Measurements from ENCODE around the gene TAF5.
"Not testable (repeated sequence)": the region's sequence is repeated elsewhere in the genome, so short reads cannot be mapped to it uniquely, and the experiment has no call there.

TAF5 gene

GRCh38 chr10:103367782-103368518 is at the start of gene TAF5:
TSS of gene TAF5 (plus strand) at chr10:103367976. CDS start at chr10:103367990, 14 bp downstream.
- Histone ChIP-seq H3K4me3 (ENCODE audit: low read length) (peak within 1 kb of the TSS; percentile 51), H3K36me3 (ENCODE audit: control insufficient read depth, insufficient read depth, low read length) (no peaks in the 10 kb centered on the region), H3K27me3 (ENCODE audit: control insufficient read depth, insufficient read depth, low read length) (no peaks in the 10 kb centered on the region), H3K9me3 (ENCODE audit: control insufficient read depth, low read length) (no peaks in the 10 kb centered on the region), H3K4me1 (ENCODE audit: control insufficient read depth, insufficient read depth, low read length) (no peaks in the 10 kb centered on the region), H3K9ac (ENCODE audit: low read length) (peak within 1 kb of the TSS; percentile 69)

DNA sequence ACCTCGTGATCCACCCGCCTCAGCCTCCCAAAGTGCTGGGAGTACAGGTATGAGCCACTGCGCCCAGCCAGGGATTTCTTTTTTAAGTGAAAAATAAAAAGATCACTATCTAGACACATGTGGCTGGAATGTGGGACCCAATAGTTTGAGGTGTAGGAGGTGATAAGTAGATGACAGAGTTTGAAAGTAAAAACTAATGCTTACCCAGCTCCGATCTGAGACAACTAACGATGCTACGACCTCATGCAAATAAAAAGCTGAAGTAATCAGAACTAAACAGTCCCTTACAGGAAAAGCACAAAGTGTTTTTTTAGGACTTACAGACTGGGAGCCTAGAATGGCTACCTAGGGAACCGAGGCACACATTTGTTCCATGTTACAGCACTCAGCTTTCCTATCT is 39.9 kb upstream of the TAF5 start:
- Histone ChIP-seq H3K4me3 (ENCODE audit: low read length) (no peak overlapping the region), H3K36me3 (ENCODE audit: control insufficient read depth, insufficient read depth, low read length) (no peaks in the 10 kb centered on the region), H3K27me3 (ENCODE audit: control insufficient read depth, insufficient read depth, low read length) (no peaks in the 10 kb centered on the region), H3K4me1 (ENCODE audit: control insufficient read depth, insufficient read depth, low read length) (no peaks in the 10 kb centered on the region), H3K9ac (ENCODE audit: low read length) (no peak overlapping the region), H3K9me3 (ENCODE audit: control insufficient read depth, low read length) (no peaks in the 10 kb centered on the region)

- Histone ChIP-seq H3K36me3 (ENCODE audit: control insufficient read depth, insufficient read depth, low read length) (no peaks in the 10 kb centered on the region), H3K4me3 (ENCODE audit: low read length) (no peak overlapping the region), H3K9ac (ENCODE audit: low read length) (no peak overlapping the region), H3K27me3 (ENCODE audit: control insufficient read depth, insufficient read depth, low read length) (no peaks in the 10 kb centered on the region), H3K4me1 (ENCODE audit: control insufficient read depth, insufficient read depth, low read length) (no peaks in the 10 kb centered on the region), H3K9me3 (ENCODE audit: control insufficient read depth, low read length) (no peaks in the 10 kb centered on the region)
These were observed 33.7 kb upstream of the TAF5 start for GRCh38 chr10:103333934-103334520.

DNA sequence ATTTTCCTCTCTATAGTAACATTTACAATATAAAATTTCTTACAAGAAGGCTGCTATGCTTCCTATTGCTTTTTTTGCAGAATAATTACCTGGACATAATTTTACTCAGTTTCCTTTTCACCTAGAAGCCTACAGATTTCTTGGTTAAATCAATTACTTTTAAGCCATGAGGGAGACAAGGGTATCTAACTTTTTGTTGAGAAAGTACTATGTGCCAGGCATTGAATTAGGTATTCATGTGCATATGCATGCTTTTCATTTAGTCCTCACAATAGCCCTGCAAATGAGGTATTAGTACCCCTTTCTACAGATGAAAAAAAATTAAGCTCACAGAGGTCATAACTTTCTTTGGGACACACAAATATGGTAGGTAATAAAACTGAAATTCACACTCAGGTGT is 33.2 kb upstream of the TAF5 start:
- Histone ChIP-seq H3K27me3 (ENCODE audit: control insufficient read depth, insufficient read depth, low read length) (no peaks in the 10 kb centered on the region), H3K9ac (ENCODE audit: low read length) (no peak overlapping the region), H3K4me3 (ENCODE audit: low read length) (no peak overlapping the region), H3K4me1 (ENCODE audit: control insufficient read depth, insufficient read depth, low read length) (no peaks in the 10 kb centered on the region), H3K9me3 (ENCODE audit: control insufficient read depth, low read length) (no peaks in the 10 kb centered on the region), H3K36me3 (ENCODE audit: control insufficient read depth, insufficient read depth, low read length) (no peaks in the 10 kb centered on the region)

DNA sequence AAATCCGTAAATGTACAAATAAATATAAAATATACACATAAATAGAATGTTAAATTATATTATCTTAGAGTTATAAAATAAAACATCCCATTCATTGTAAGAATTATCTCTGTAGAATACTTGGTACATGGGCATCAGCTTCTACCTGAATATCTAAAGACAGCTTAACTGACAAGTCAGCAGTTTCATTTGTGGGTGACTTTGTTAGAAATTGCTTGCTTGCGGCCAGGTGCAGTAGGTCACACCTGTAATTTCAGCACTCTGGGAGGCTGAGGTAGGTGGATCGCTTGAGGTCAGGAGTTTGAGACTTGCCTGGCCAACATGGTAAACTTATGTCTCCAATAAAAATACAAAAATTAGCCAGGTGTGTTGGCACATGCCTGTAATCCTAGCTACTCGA is 31.4 kb upstream of the TAF5 start:
- no peaks in the 10 kb centered on the region for H3K4me1 ChIP-seq (ENCODE audit: control insufficient read depth, insufficient read depth, low read length)
- H3K9ac ChIP-seq (ENCODE audit: low read length), result no peak overlapping the region
- H3K4me3 ChIP-seq (ENCODE audit: low read length), result no peak overlapping the region
- H3K9me3 ChIP-seq (ENCODE audit: control insufficient read depth, low read length), result no peaks in the 10 kb centered on the region
- no peaks in the 10 kb centered on the region for H3K27me3 ChIP-seq (ENCODE audit: control insufficient read depth, insufficient read depth, low read length)
- H3K36me3 ChIP-seq (ENCODE audit: control insufficient read depth, insufficient read depth, low read length), result no peaks in the 10 kb centered on the region

- Histone ChIP-seq H3K36me3 (ENCODE audit: control insufficient read depth, insufficient read depth, low read length) (no peaks in the 10 kb centered on the region), H3K4me1 (ENCODE audit: control insufficient read depth, insufficient read depth, low read length) (no peaks in the 10 kb centered on the region), H3K27me3 (ENCODE audit: control insufficient read depth, insufficient read depth, low read length) (no peaks in the 10 kb centered on the region), H3K9me3 (ENCODE audit: control insufficient read depth, low read length) (no peaks in the 10 kb centered on the region), H3K9ac (ENCODE audit: low read length) (peak overlapping the region; percentile 69), H3K4me3 (ENCODE audit: low read length) (peak overlapping the region; percentile 49)
These were observed 17.6 kb upstream of the TAF5 start for GRCh38 chr10:103350175-103350516.

DNA sequence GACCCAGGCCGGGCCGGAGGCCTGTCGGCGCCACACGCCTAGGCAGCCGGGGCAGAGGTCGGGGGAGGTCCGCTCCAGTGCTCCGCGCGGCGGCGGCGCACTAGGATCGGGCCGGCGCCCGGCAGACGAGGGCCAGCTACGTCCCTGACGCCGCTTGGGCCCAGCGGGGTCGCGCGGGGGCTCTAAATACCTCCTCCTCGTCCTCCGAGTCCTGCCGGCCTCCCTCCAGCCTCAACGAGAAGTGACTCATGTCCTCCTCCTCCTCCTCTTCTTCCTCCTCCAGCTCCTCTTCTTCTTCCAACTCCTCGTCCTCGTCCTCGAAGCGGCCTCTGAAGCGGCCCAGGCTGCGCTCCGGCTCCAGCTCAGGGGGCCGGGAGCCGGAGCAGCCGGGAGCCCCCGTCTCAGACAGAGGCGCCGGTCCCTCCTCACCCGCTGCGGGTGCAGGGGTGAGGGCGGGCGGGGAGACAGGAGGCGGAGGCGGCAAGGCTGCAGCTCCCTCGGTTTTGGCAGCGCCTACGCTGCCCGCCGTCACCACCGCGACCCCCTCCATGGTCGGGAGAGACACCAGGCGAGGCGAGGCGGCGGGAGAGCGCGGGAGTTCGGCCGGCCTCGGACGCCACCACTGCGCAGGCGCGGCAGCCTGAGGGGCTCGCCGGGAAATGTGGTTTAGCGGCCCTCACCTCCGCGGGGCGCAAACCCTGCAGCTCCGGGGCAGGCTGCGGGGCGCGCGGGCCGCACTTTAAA is 17.1 kb upstream of the TAF5 start, which contains the start of gene PCGF6:
Gene PCGF6, minus strand, starts transcription at position 624 of the 744 bp plus-strand sequence. Its CDS starts 74 bp downstream, at position 550.
- no peaks in the 10 kb centered on the region for H3K9me3 ChIP-seq (ENCODE audit: control insufficient read depth, low read length)
- H3K4me3 ChIP-seq (ENCODE audit: low read length), result peak within 1 kb of the TSS; percentile 49
- no peaks in the 10 kb centered on the region for H3K36me3 ChIP-seq (ENCODE audit: control insufficient read depth, insufficient read depth, low read length)
- no peaks in the 10 kb centered on the region for H3K27me3 ChIP-seq (ENCODE audit: control insufficient read depth, insufficient read depth, low read length)
- H3K9ac ChIP-seq (ENCODE audit: low read length), result peak within 1 kb of the TSS; percentile 69
- H3K4me1 ChIP-seq (ENCODE audit: control insufficient read depth, insufficient read depth, low read length), result no peaks in the 10 kb centered on the region

- Histone ChIP-seq H3K27me3 (ENCODE audit: control insufficient read depth, insufficient read depth, low read length) (no peaks in the 10 kb centered on the region), H3K36me3 (ENCODE audit: control insufficient read depth, insufficient read depth, low read length) (no peaks in the 10 kb centered on the region), H3K4me1 (ENCODE audit: control insufficient read depth, insufficient read depth, low read length) (no peaks in the 10 kb centered on the region), H3K4me3 (ENCODE audit: low read length) (no peak overlapping the region), H3K9me3 (ENCODE audit: control insufficient read depth, low read length) (no peaks in the 10 kb centered on the region), H3K9ac (ENCODE audit: low read length) (no peak overlapping the region)
These were observed 14.5 kb upstream of the TAF5 start for GRCh38 chr10:103353281-103353680.

DNA sequence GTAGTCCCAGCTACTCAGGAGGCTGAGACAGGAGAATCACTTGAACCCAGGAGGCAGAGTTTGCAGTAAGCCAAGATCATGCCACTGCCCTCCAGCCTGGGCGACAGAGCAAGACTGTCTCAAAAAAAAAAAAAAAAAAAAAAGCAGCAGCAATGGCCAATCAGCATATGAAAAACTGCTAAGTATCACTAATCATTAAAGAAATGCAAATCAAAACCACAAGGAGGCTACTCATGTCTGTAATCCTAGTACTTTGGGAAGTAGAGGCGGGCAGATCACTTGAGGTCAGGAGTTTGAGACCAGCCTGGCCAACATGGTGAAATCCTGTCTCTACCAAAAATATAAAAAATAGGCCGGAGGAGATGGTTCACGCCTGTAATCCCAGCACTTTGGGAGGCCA is 13.2 kb upstream of the TAF5 start:
- not testable (repeated sequence) for H3K9me3 ChIP-seq (ENCODE audit: control insufficient read depth, low read length); H3K9ac ChIP-seq (ENCODE audit: low read length); H3K4me1 ChIP-seq (ENCODE audit: control insufficient read depth, insufficient read depth, low read length); H3K4me3 ChIP-seq (ENCODE audit: low read length); H3K27me3 ChIP-seq (ENCODE audit: control insufficient read depth, insufficient read depth, low read length); H3K36me3 ChIP-seq (ENCODE audit: control insufficient read depth, insufficient read depth, low read length)

- no peaks in the 10 kb centered on the region for H3K27me3 ChIP-seq (ENCODE audit: control insufficient read depth, insufficient read depth, low read length)
- no peaks in the 10 kb centered on the region for H3K36me3 ChIP-seq (ENCODE audit: control insufficient read depth, insufficient read depth, low read length)
- H3K4me1 ChIP-seq (ENCODE audit: control insufficient read depth, insufficient read depth, low read length), result no peaks in the 10 kb centered on the region
- H3K4me3 ChIP-seq (ENCODE audit: low read length), result no peak overlapping the region
- H3K9ac ChIP-seq (ENCODE audit: low read length), result no peak overlapping the region
- H3K9me3 ChIP-seq (ENCODE audit: control insufficient read depth, low read length), result no peaks in the 10 kb centered on the region
These were observed 11.7 kb upstream of the TAF5 start for GRCh38 chr10:103355906-103356599.

- H3K4me1 ChIP-seq (ENCODE audit: control insufficient read depth, insufficient read depth, low read length); H3K4me3 ChIP-seq (ENCODE audit: low read length); H3K36me3 ChIP-seq (ENCODE audit: control insufficient read depth, insufficient read depth, low read length); H3K9ac ChIP-seq (ENCODE audit: low read length); H3K27me3 ChIP-seq (ENCODE audit: control insufficient read depth, insufficient read depth, low read length); H3K9me3 ChIP-seq (ENCODE audit: control insufficient read depth, low read length): not testable (repeated sequence)
These were observed 8.3 kb upstream of the TAF5 start for GRCh38 chr10:103359493-103359892.

DNA sequence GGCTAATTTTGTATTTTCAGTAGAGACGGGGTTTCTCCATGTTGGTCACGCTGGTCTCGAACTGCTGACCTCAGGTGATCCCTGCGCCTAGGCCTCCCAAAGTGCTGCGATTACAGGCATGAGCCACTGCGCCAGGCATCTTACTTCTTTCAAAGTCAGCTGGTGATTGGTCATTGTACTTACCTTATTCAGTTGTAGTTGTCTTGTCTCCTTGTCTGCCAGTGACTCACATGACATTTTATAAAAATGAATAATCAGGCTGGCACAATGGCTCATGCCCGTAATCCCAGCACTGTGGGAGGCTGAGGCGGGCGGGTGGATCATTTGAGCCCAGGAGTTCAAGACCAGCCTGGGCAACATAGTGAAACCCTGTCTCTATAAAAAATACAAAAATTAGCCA is 7.0 kb upstream of the TAF5 start:
- not testable (repeated sequence) for H3K4me1 ChIP-seq (ENCODE audit: control insufficient read depth, insufficient read depth, low read length); H3K4me3 ChIP-seq (ENCODE audit: low read length); H3K36me3 ChIP-seq (ENCODE audit: control insufficient read depth, insufficient read depth, low read length); H3K9me3 ChIP-seq (ENCODE audit: control insufficient read depth, low read length); H3K9ac ChIP-seq (ENCODE audit: low read length); H3K27me3 ChIP-seq (ENCODE audit: control insufficient read depth, insufficient read depth, low read length)

Data from mucosa of stomach (tissue), 1 donor.